ENCODE results near the gene PEX1.

The PEX1 gene

DNA sequence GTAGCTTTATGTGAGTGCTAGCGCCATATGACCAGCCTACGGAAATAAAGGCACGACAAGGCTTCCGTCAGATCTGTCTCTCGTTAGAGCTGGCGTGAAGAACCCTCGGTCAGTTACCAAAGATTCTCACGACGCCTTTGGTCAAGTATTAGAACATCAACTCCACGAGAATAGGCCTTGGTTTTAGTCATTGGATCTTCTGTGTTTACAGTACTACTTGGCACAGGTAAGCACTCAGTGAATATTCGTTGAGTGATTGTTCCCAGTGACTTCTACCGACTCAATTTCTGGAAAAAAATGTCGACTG lies 591 bp upstream of the PEX1 start:
- no peak for DNase-seq (ENCODE audit: low read depth in 2 of 2)
- peak overlapping the region; percentile 86 to 96 for H3K4me3 ChIP-seq (replicated peaks in 1 of 2; ENCODE audit: low read depth in 2 of 2, low read length in 2 of 2)
- TF ChIP-seq, protein P1, sequence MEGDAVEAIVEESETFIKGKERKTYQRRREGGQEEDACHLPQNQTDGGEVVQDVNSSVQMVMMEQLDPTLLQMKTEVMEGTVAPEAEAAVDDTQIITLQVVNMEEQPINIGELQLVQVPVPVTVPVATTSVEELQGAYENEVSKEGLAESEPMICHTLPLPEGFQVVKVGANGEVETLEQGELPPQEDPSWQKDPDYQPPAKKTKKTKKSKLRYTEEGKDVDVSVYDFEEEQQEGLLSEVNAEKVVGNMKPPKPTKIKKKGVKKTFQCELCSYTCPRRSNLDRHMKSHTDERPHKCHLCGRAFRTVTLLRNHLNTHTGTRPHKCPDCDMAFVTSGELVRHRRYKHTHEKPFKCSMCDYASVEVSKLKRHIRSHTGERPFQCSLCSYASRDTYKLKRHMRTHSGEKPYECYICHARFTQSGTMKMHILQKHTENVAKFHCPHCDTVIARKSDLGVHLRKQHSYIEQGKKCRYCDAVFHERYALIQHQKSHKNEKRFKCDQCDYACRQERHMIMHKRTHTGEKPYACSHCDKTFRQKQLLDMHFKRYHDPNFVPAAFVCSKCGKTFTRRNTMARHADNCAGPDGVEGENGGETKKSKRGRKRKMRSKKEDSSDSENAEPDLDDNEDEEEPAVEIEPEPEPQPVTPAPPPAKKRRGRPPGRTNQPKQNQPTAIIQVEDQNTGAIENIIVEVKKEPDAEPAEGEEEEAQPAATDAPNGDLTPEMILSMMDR (IDR thresholded peaks at IDR 0.05; ENCODE audit: low read depth, low read length), result no peak

DNA sequence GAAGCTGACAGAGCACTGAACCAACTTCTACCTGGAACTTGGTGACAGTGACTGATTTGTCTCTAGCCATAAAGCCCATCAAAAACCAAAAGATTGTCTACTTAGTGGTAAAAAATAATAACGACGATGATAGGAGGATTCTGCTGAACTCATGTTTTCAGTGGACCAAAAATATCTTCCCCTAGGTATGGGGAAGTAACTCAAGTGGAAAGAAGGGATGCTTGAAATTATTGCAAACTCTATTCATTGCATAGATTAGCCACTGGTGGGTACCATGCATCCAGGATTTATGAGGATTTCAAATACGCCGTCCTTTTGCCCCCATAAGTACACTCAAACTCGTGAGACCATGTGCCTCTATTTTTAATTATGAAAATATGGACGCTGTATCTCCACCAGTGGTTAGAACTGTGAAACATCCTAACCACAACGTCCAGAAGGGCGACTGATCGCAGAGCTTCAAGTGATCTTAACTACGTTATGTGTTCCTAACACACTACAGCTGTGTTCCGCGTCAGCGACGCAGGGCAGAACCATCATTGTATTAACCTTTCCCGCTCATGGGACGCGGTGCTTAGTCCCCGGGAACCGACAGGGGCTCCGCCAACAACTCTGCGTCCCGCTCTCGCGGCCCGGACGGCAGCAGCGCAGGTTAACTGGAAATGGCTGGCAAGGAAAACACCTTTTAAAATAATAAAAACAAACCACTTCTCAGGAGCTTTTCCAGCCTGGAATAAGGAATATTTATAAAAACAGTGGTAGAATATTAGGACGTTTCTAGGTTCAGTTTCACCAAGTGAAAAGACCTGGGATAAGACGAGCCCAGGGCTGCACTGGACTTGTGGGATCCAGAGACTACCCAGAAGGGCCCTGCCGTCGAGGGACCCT lies 776 bp downstream of the PEX1 start:
- TF ChIP-seq, protein P1 (IDR thresholded peaks at IDR 0.05; ENCODE audit: low read depth, low read length), result peak; percentile 47
- DNase-seq (ENCODE audit: low read depth in 2 of 2), result peak; percentile 48 to 57
- peak overlapping the region; percentile 91 to 96 for H3K4me3 ChIP-seq (replicated peaks in 1 of 2; ENCODE audit: low read depth in 2 of 2, low read length in 2 of 2)

DNA sequence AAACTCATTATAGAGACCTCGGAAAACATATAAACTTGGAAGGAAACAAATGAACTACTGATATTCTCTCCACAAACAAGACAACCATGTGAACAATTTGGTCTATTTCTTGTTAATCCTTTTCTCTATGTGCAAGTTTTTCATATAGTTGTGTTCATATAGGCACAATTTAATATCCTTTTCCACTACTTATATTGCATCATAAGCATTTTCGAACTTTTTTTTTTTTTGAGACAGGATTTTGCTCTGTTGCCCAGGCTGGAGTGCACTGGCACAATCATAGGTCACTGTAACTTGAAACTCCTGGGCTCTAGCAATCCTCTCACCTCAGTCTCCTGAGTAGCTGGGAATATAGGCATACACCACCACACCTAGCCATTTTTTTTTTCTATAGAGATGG lies 5.2 kb downstream of the PEX1 start:
- H3K4me3 ChIP-seq (replicated peaks in 1 of 2; ENCODE audit: low read depth in 2 of 2, low read length in 2 of 2), result no peak overlapping the region
- DNase-seq (ENCODE audit: low read depth in 2 of 2), result no peak
- TF ChIP-seq, protein P1 (IDR thresholded peaks at IDR 0.05; ENCODE audit: low read depth, low read length), result no peak

DNA sequence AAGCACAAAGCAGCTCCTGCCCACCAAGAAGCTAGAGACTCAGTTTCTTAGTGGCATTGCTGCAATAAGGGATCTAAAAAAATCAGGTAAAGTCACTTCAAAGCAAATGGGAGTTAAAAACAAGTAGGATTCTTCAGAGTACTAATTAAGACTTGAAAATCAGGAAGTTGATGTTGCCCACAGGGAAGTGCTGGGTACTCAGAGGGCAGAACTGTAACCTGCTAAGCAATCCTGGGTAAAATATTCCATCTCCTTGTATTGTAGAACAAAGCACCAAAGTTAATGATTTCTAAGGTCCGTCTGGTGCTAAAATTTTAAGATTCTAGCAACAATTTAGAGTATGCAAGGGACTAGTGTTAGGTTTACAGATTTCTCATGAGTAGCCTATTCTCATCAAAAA lies 8.3 kb downstream of the PEX1 start:
- no peak overlapping the region for H3K4me3 ChIP-seq (replicated peaks in 1 of 2; ENCODE audit: low read depth in 2 of 2, low read length in 2 of 2)
- TF ChIP-seq, protein P1 (IDR thresholded peaks at IDR 0.05; ENCODE audit: low read depth, low read length), result no peak
- DNase-seq (ENCODE audit: low read depth in 2 of 2), result no peak

DNA sequence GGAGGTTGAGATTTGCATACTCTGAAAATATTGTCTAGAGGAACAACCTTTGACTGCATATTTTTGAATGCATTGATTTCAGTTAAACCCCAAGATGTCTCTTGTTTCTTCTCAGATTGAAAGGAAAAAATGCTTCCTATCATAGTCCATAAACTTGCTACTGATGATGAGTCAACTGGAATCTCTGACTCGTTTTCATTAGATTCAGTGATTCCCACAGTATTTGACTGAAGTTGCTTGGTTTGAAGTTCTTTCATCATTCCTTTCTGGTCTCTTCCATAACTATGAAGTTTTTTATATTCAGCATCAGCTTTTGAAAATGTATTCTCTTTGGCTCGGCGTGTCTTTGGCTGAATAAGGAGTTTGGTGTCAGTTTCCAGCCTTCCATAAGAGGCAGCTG lies 10.7 kb downstream of the PEX1 start:
- H3K4me3 ChIP-seq (replicated peaks in 1 of 2; ENCODE audit: low read depth in 2 of 2, low read length in 2 of 2), result no peak overlapping the region
- DNase-seq (ENCODE audit: low read depth in 2 of 2), result peak in 1 of 2 donors; percentile 6
- TF ChIP-seq, protein P1 (IDR thresholded peaks at IDR 0.05; ENCODE audit: low read depth, low read length), result no peak

DNA sequence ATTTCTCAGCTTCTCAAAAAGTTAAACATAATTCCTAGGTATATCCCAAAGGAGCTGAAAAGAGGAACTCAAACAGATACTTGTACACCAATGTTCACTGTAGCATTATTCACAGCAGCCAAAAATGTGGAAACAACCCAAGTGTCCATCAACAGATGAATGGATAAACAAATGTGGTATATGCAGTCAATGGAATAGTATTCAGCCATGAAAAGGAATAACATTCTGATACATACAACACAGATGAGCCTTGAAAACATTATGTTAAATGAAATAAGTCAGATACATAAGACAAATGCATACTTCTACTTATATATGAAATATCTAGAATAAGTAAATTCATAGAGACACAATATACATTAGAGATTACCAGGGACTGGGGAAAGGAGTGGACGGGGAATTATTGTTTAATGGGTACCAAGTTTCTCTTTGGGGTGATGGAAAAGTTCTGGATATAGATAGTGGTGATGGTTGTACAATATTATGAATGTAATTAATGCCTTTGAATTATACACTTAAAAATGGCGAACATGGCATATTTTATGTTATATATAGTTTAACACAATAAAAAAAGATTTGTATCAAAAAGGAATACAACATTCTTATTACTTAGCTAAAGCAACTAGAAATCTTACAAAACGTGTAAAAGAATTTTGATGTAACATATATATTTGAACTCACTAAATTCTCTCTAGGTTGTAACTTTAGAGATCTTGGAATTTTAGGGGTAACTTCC lies 15.0 kb downstream of the PEX1 start:
- no peak overlapping the region for H3K4me3 ChIP-seq (replicated peaks in 1 of 2; ENCODE audit: low read depth in 2 of 2, low read length in 2 of 2)
- TF ChIP-seq, protein P1 (IDR thresholded peaks at IDR 0.05; ENCODE audit: low read depth, low read length), result no peak
- DNase-seq (ENCODE audit: low read depth in 2 of 2), result no peak
